C4-2B (cell line): ENCODE measurements around the gene TRMT112.

Experiments used
- H3K27ac ChIP-seq: fragments of 450-650 bp; 2 replicates; pipeline ENCODE4 v1.5.1; 2017
- CTCF ChIP-seq: fragments of 450-650 bp; conservative IDR thresholded peaks from 2 replicates; pipeline ENCODE4 v1.5.1; 2017; ENCODE audit warnings: mild to moderate bottlenecking
- ZFX ChIP-seq: fragments of 450-650 bp; IDR thresholded peaks from 2 replicates; pipeline ENCODE4 v1.6.1; 2017

TRMT112 gene

GRCh38 chr11:64296830-64297698 is 20.3 kb downstream of the TRMT112 start:
- TF ChIP-seq ZFX: no peak
- no peak for TF ChIP-seq CTCF
- H3K27ac ChIP-seq: no peak overlapping the region

DNA sequence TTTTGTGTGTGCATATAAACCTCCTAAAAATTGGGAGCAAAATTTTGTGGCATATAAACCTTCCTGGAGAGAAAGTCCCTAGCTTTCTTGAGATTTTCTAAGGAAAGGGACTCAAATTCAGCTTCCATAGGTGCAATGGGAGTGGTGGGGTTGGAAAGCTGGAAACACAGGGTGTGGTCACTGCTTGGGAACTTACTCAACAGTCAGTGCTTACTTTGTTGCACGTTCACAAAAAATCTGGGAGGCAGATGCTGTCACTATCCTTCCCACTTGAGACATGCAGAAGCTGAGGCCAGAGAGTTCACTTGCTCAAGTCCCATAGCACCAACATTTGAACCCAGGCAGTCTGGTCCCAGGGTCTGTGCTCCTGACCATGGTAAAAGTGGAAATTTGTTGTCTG is 21.1 kb downstream of the TRMT112 start:
- no peak overlapping the region for H3K27ac ChIP-seq
- no peak for TF ChIP-seq ZFX
- no peak for TF ChIP-seq CTCF

DNA sequence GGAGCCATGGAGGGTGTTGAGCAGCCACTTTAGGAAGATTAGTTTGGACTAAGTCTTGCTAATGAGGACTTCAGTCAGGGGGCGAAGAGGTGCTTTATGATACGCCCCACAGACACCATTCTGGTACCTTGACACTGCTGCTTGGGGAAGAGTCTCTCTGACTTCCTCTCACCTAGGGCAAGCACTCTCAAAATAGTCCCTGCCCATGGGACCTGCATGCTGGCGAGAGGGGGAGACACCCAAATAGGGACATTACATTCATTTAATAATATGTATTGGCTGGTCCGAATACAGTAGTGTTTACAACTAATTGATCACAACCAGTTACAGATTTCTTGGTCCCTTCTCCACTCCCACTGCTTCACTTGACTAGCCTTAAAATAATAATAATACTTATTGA is 21.6 kb downstream of the TRMT112 start:
- no peak for TF ChIP-seq ZFX
- TF ChIP-seq CTCF: no peak
- H3K27ac ChIP-seq: no peak overlapping the region

DNA sequence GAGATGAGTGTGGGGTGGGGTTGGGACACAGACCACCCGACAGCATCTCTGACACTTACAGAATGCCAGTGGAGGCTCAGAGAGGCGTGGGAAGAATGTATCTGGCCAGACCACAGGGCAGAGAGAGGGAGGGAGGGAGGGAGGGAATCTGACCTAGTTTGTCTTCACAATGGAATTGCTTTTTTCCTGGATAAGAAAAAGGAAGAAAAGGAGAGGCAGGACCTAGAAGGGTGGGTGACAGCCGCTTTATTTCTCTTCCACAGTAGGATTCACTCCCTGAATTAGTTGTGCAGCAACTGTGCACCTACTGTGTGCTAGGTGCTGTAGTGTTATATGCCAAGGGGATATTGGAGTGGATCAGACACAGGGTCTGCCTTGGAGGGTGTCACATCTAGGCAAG is 22.6 kb downstream of the TRMT112 start:
- no peak overlapping the region for H3K27ac ChIP-seq
- TF ChIP-seq ZFX (no peak), CTCF (no peak)

DNA sequence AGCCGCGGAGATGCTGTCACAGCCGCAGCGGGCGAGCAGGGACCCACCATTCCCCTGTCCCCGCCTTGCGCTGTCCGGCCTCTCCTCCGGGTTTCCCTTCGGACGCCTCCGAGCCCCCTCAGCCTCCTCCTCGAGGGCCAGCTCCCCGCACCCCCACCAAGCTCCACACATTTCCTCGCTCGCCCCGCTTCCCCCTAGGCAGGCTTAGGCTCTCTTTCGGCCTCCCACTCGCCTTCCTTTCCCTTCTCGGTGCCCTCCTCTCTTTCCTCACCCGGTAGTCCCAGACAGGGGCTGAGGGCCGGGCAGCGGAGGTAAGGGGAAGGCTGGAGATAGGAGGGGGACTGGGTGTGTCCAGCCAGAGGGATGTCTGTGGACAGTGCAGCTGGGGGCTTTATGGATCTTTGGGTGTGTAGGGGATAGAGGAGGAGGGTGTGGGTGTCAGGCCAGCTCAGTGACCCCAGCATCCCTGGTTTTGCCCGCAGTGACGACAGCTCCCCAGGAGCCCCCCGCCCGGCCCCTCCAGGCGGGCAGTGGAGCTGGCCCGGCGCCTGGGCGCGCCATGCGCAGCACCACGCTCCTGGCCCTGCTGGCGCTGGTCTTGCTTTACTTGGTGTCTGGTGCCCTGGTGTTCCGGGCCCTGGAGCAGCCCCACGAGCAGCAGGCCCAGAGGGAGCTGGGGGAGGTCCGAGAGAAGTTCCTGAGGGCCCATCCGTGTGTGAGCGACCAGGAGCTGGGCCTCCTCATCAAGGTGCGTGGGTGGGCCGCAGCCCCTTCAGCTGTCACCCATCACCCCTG is 24.7 kb downstream of the TRMT112 start:
- no peak for TF ChIP-seq ZFX
- no peak for TF ChIP-seq CTCF

GRCh38 chr11:64291752-64292459 is 25.5 kb downstream of the TRMT112 start:
- TF ChIP-seq CTCF: no peak
- TF ChIP-seq ZFX: no peak
- H3K27ac ChIP-seq: no peak overlapping the region

More for the DNA sequence above, 24.7 kb downstream of the TRMT112 start:
- no peak overlapping the region for H3K27ac ChIP-seq
